NK-92 treated with Interleukin-12 subunit alpha and Interleukin-12 subunit beta, amount 100 ng/mL, for 24 hours (cell line): Measurements from ENCODE around the gene NEK7.

Source experiments
- DNase-seq: peaks from one replicate; lab custom pipeline; 2025; lab: John Stamatoyannopoulos, UW

The NEK7 gene

DNA sequence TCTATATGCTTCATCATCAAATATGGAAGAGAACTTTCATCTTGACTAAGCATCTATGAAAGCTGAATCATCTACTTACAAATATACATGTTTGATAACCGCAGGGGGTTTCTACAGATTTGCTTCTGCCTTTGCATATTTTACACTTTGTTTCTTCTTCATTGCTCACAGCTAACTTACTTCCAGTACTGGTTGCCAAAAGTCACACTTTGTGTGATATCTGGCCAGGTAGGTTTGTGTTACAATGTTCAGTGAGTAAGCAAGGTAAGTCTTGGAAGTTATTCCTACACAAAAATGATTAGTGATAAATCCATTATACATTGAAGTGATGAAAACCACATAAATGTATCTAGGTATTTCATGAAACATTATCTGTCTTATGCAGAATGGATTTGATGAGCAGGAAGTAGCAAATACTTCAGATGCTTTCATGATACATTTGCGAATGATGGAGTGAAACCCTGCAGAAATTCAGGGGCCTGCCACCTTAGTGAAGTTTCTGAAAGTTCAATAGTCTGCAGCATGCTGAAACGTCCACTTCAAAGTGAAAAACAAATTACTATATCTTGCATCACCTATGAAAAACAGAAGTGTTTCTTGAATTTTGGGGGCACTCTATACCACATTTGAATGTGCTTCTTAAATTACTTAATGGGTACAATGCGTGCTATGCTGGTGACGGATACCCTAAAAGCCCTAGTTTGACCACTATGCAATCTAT lies 196.3 kb downstream of the NEK7 start:
- no peak for DNase-seq

DNA sequence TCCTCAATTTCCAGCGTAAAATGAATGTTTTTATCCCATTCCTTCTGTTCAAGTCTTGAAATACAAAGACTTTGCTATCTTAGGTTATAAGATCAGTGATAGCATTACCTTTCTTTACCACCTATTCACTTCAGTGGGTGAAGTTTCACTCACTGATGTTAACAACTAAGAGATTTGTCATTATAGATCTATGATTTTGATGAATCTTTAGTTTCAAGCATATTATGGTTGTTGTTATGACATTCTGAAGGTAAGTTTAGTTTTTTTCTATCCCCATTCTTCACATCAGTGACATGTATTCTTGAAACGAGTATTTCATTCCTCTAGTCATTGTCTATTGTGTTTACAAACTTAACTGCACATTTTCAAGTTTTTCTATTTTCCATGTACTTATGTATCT lies 201.1 kb downstream of the NEK7 start:
- DNase-seq: no peak

DNA sequence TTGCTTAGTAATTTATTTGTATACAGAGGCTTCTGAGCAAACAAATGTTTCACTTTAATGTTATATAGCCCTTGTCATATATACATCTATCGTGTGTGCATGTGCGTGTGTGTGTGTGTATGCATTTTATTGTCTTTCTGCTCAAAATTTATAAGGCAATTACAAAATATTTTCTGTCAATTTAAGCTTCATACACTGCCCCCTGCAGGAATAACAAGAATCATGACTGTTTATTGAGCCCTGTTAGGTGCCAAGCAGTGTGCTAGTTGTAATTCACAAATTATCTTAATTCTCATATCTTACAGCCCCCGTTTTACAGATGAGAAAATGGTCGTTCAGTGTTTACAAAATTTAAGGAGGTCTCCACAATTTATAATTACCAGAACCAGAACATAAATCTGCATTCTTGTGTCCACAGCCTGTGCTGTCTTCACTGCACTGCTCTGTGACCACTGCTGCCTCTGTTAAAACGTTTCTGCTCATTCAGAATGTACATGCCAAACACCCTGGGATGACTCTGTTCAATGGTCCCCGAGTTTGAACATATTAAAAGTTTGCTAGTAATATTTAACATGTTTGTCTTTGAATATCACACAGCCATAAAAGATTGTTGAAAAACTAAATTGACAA lies 202.3 kb downstream of the NEK7 start:
- DNase-seq: no peak

DNA sequence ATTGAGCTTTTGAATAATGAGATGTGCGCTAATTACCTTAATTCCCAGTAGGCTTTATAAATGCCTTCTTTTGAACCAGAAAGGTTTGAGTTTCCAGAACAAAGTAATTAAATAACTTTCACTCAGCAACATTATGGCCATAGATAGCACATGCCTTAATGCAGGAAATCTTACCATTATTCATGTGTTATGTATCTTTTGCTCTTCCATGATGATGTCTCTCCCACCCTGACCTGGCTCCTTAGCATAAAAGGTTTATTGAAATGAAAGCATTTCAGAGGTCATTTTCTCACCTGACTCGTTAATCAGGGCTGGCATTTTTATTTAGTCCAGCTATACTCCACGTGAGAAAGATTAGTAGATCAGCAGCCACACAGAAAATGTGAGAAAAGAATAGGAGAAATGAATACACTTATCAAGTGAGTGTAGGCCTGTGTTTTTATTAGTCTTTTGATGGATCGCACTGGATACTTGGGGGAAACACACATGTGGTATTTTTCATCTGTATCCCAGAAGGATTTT lies 203.5 kb downstream of the NEK7 start:
- no peak for DNase-seq

DNA sequence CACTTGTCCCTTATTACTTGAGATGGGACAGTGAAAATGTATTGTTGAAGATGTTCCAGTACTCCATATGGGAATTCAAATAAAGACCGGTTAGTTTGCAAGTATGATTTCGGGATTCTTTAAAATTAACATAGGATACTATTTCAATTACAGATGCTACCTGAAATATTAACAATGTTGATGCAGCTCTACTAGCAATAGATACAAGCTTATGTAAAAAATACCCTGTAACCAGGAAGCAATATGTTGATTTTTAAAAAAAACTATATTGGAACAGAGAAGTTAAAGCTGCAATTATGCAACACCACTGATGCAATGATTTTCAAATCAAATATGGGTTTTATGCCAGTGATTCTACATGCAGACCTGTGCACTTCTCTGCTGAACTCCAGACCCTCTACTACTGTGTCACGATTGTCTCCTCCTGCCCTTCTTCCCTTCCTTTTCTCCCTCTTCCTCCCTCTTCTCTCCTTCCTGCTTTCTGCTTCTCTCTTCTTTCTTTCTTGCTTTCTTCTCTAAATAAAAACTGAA lies 204.5 kb downstream of the NEK7 start:
- no peak for DNase-seq

DNA sequence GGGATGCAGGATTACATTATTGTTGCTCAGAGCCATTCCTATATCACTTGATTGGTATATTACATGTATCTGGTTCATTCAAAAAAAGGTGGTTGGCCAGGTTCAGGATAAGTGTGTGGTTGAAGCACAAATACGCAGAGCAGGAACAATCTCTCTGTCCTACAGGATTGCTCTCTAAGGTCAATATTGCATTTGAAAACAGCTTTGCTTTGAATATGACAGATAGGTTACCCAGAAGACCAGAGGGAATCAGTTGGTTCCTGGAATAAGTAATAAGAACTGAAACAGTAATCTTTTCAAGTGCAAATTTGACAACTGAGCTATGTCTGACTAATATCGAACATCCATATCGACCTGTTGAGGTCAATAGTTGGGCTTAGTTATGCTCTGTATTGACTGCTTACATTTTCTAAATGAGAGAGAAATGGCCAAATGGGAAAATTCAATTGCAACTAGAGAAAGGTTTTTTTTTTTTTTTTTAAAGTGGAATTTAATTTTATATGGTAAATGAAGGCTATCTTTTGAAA lies 206.9 kb downstream of the NEK7 start:
- no peak for DNase-seq

DNA sequence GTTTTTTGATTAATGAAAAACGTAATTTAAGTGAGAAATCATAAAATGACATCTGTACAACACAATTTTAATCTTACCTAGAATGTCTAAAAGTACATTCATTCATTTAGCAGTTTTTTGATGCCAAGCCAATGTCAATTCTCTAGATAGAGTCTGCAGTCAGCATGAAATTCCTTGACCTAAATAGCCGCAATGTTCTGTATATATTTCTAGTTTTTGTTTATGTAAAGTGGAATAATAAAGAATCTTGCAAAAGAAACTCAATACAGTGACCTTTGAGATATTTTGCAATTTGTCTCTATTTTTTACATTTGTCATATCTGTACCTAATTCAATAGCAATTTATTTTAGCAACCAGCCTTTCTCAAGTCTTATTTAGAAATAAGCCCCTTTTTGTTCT lies 207.7 kb downstream of the NEK7 start:
- DNase-seq: no peak

DNA sequence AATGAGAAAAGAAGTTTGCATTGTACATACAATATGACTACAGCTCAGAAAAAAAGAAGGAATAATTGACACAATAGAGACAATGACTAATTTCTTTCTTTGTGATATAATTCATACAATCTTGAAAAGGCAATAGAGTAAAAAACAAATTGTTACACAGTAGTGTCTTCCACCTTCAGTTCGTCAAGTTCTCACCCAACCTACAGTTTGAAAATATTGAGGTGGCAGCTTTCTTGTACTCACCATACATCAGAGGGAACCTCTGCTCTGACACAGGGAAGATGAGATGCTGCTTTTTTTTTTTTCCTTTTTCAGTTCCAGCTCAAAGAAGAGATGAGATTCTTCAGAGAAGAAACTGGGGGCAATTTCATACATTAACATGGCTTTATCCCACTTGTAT lies 210.5 kb downstream of the NEK7 start:
- no peak for DNase-seq

DNA sequence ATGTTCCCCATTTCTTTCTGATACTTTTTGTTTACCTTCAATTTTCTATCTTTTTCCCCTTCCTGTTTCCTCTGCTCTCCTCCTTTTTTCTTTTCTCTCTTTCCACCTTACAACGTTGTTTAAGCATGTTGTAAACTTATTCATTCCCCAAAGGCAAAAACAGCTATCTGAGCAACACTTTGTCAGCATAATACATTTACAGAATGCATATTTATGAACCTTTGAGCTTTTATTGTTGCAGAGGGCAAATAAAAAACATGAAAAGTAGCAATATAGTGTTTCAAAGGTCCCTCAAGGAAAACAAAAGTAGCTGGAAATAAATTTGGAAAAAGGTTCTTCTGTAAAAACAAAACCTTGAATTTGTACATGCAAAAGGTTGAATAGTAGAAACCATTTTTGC lies 214.2 kb downstream of the NEK7 start:
- no peak for DNase-seq
